ENCODE measurements around the gene PIGK.

The PIGK gene

GRCh38 chr1:77143529-77144121 lies 75.6 kb downstream of the PIGK start:
- Histone ChIP-seq H3K27ac (ENCODE audit: low read length) (no peak overlapping the region), H3K9ac (ENCODE audit: low read length) (no peak overlapping the region), H3K4me2 (ENCODE audit: low read depth, low read length) (no peak overlapping the region), H3K27me3 (replicated peaks; ENCODE audit: insufficient read depth, low read length) (no peaks in the 10 kb centered on the region), H2AFZ (ENCODE audit: low read length) (no peak overlapping the region), H3K9me2 (replicated peaks; ENCODE audit: insufficient read depth, low read length) (no peaks in the 10 kb centered on the region), H3K4me3 (ENCODE audit: low read length) (no peak overlapping the region), H3K36me3 (replicated peaks; ENCODE audit: insufficient read depth, low read length) (no peaks in the 10 kb centered on the region), H3K79me2 (ENCODE audit: low read length) (no peaks in the 10 kb centered on the region), H3K4me1 (ENCODE audit: low read length) (no peaks in the 10 kb centered on the region), H4K20me1 (ENCODE audit: insufficient read depth, low read length) (no peaks in the 10 kb centered on the region), H3F3A (ENCODE audit: insufficient read depth, low read length) (no peaks in the 10 kb centered on the region), H3K9me3 (replicated peaks; ENCODE audit: insufficient read depth, low read length) (no peaks in the 10 kb centered on the region; the same call in 1 of the 2 replicates)
- no peak for DNase-seq
- TF ChIP-seq CTCF (IDR thresholded peaks at IDR 0.05; ENCODE audit: low read length) (peak; percentile 38), EZH2 (optimal IDR thresholded peaks at IDR 0.05; ENCODE audit: low read depth, low read length) (no peak), EZH2phosphoT487 (IDR thresholded peaks at IDR 0.05; ENCODE audit: low read length) (no peak)

DNA sequence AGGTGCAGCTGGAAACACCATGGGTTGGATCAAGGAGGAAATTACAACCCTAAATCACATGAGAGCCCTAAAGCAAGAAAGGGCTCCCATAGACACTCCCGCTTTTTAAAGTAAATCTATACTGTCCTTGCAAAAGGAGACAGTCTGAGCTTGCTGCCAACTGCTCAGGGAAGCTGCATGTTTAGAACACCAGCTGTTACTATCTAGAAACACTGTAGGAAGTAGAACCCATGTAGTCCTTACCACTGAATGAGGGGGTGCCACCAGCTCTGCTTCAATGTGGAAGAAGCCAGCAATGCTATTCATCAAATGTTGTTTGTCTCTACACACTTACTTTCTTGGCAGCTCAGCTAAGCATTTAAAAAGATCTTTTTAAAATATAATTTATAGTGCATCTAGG lies 79.8 kb downstream of the PIGK start:
- no peaks in the 10 kb centered on the region for H3K9me2 ChIP-seq (replicated peaks; ENCODE audit: insufficient read depth, low read length)
- no peak overlapping the region for H3K4me3 ChIP-seq (ENCODE audit: low read length)
- H3K27ac ChIP-seq (ENCODE audit: low read length): no peak overlapping the region
- no peaks in the 10 kb centered on the region for H3K4me1 ChIP-seq (ENCODE audit: low read length)
- no peaks in the 10 kb centered on the region for H3K27me3 ChIP-seq (replicated peaks; ENCODE audit: insufficient read depth, low read length)
- H4K20me1 ChIP-seq (ENCODE audit: insufficient read depth, low read length): no peaks in the 10 kb centered on the region
- no peak for DNase-seq
- H3K9ac ChIP-seq (ENCODE audit: low read length): no peak overlapping the region
- no peaks in the 10 kb centered on the region for H3K79me2 ChIP-seq (ENCODE audit: low read length)
- TF ChIP-seq CTCF (IDR thresholded peaks at IDR 0.05; ENCODE audit: low read length) (no peak), EZH2phosphoT487 (IDR thresholded peaks at IDR 0.05; ENCODE audit: low read length) (no peak), EZH2 (optimal IDR thresholded peaks at IDR 0.05; ENCODE audit: low read depth, low read length) (no peak)
- no peaks in the 10 kb centered on the region; the same call in 1 of the 2 replicates for H3K9me3 ChIP-seq (replicated peaks; ENCODE audit: insufficient read depth, low read length)
- H3F3A ChIP-seq (ENCODE audit: insufficient read depth, low read length): no peaks in the 10 kb centered on the region
- H3K36me3 ChIP-seq (replicated peaks; ENCODE audit: insufficient read depth, low read length): no peaks in the 10 kb centered on the region
- H3K4me2 ChIP-seq (ENCODE audit: low read depth, low read length): no peak overlapping the region
- H2AFZ ChIP-seq (ENCODE audit: low read length): no peak overlapping the region

- no peak overlapping the region for H3K4me2 ChIP-seq (ENCODE audit: low read depth, low read length)
- H3K27me3 ChIP-seq (replicated peaks; ENCODE audit: insufficient read depth, low read length): no peaks in the 10 kb centered on the region
- no peak overlapping the region for H3K9ac ChIP-seq (ENCODE audit: low read length)
- no peaks in the 10 kb centered on the region for H3K9me3 ChIP-seq (replicated peaks; ENCODE audit: insufficient read depth, low read length)
- TF ChIP-seq EZH2phosphoT487 (IDR thresholded peaks at IDR 0.05; ENCODE audit: low read length) (no peak), EZH2 (optimal IDR thresholded peaks at IDR 0.05; ENCODE audit: low read depth, low read length) (no peak)
- H3K4me3 ChIP-seq (ENCODE audit: low read length): no peak overlapping the region
- no peaks in the 10 kb centered on the region for H3K79me2 ChIP-seq (ENCODE audit: low read length)
- H2AFZ ChIP-seq (ENCODE audit: low read length): no peak overlapping the region
- H3K27ac ChIP-seq (ENCODE audit: low read length): no peak overlapping the region
- no peaks in the 10 kb centered on the region for H3K9me2 ChIP-seq (replicated peaks; ENCODE audit: insufficient read depth, low read length)
- H4K20me1 ChIP-seq (ENCODE audit: insufficient read depth, low read length): no peaks in the 10 kb centered on the region
- no peaks in the 10 kb centered on the region for H3F3A ChIP-seq (ENCODE audit: insufficient read depth, low read length)
- H3K36me3 ChIP-seq (replicated peaks; ENCODE audit: insufficient read depth, low read length): no peaks in the 10 kb centered on the region
- no peak for DNase-seq
- no peaks in the 10 kb centered on the region for H3K4me1 ChIP-seq (ENCODE audit: low read length)
These were observed 84.9 kb downstream of the PIGK start for GRCh38 chr1:77134359-77134758.

- DNase-seq: no peak
- Histone ChIP-seq H3K4me1 (ENCODE audit: low read length) (no peaks in the 10 kb centered on the region), H4K20me1 (ENCODE audit: insufficient read depth, low read length) (no peaks in the 10 kb centered on the region), H3K9me2 (replicated peaks; ENCODE audit: insufficient read depth, low read length) (no peaks in the 10 kb centered on the region), H3K4me3 (ENCODE audit: low read length) (no peak overlapping the region), H3K9me3 (replicated peaks; ENCODE audit: insufficient read depth, low read length) (no peaks in the 10 kb centered on the region), H3K9ac (ENCODE audit: low read length) (no peak overlapping the region), H3K36me3 (replicated peaks; ENCODE audit: insufficient read depth, low read length) (no peaks in the 10 kb centered on the region), H3F3A (ENCODE audit: insufficient read depth, low read length) (no peaks in the 10 kb centered on the region), H3K4me2 (ENCODE audit: low read depth, low read length) (no peak overlapping the region), H2AFZ (ENCODE audit: low read length) (no peak overlapping the region), H3K27ac (ENCODE audit: low read length) (no peak overlapping the region), H3K27me3 (replicated peaks; ENCODE audit: insufficient read depth, low read length) (no peaks in the 10 kb centered on the region), H3K79me2 (ENCODE audit: low read length) (no peaks in the 10 kb centered on the region)
- TF ChIP-seq CTCF (IDR thresholded peaks at IDR 0.05; ENCODE audit: low read length) (no peak), EZH2 (optimal IDR thresholded peaks at IDR 0.05; ENCODE audit: low read depth, low read length) (no peak), EZH2phosphoT487 (IDR thresholded peaks at IDR 0.05; ENCODE audit: low read length) (no peak)
These were observed 85.4 kb downstream of the PIGK start for GRCh38 chr1:77133731-77134358.
